Endothelial cell of umbilical vein (primary cell): ENCODE measurements around the gene CARD18. TPM values are rescaled to one million over a fixed set of nuclear protein-coding genes. Genes with fewer than 3 reads are reported as not detected.
A peak's percentile ranks its signal among the peaks of the same experiment; 100 is the strongest.

ENCODE experiments used
- BruUV-seq: library from RNA; stranded (reverse); fragments of 400-500 nt; replicated peaks from 2 replicates; lab custom pipeline; 2021; lab: Mats Ljungman, UMichigan
- CTCF ChIA-PET: fragments of 300-600, 350-600 bp; sonication (Branson Sonifier 250); formaldehyde crosslinking; loops from one replicate; lab custom pipeline; 2021; ENCODE audit warnings: antibody characterized with exemption, inconsistent platforms; lab: Charles Lee
- POLR2A ChIA-PET: fragments of 300-600, 350-600 bp; sonication (Branson Sonifier 250); formaldehyde crosslinking; loops from one replicate; lab custom pipeline; 2021; ENCODE audit warnings: antibody characterized with exemption, inconsistent platforms; lab: Charles Lee
- DNase-seq: peaks from one replicate; pipeline ENCODE4 v3.0.0-alpha.2; 2011; ENCODE audit warnings: low read depth, low spot score
- FAIRE-seq: peaks from 2 replicates; lab custom pipeline; 2011; peaks lifted over from hg19 to GRCh38; lab: Jason Lieb, UNC
- H2AFZ ChIP-seq: 2 replicates; pipeline ENCODE4 v1.6.0; 2012; ENCODE audit warnings: low read depth, low read length, control low read depth, inconsistent platforms
- H3K27ac ChIP-seq: 2 replicates; pipeline ENCODE4 v1.5.1; 2011; ENCODE audit warnings: low read depth, mild to moderate bottlenecking, control low read depth, low read length, moderate library complexity; ENCODE audit not compliant: insufficient read depth
- H3K27me3 ChIP-seq, 2 experiments: 2 replicates each; pipeline versions ENCODE4 v1.6.0 to v1.6.1; 2011; ENCODE audit warnings: low read length in 2 of 2, mixed read lengths in 1 of 2; ENCODE audit not compliant: control insufficient read depth in 2 of 2, insufficient read depth in 2 of 2
- H3K36me3 ChIP-seq, 2 experiments: 2 replicates in 1 of 2; 3 replicates in 1 of 2; pipeline ENCODE4 v1.5.1; 2011; ENCODE audit warnings: low read length in 2 of 2, mild to moderate bottlenecking in 1 of 2, moderate library complexity in 1 of 2; ENCODE audit not compliant: control insufficient read depth in 2 of 2, insufficient read depth in 2 of 2; ENCODE audit errors: extremely low read depth in 1 of 2
- H3K4me1 ChIP-seq: 3 replicates; pipeline ENCODE4 v1.5.1; 2011; ENCODE audit warnings: mild to moderate bottlenecking, low read length; ENCODE audit not compliant: control insufficient read depth, insufficient read depth; ENCODE audit errors: extremely low read depth
- H3K4me2 ChIP-seq: 2 replicates; pipeline ENCODE4 v1.6.1; 2011; ENCODE audit warnings: low read length, control low read depth, mixed read lengths; ENCODE audit not compliant: insufficient read depth
- H3K4me3 ChIP-seq, 3 experiments: fragments of 200-600 bp in 1 of 3; sonication (generic), shearing (Covaris generic) in 1 of 3; replicated peaks in 1 of 3; 2 replicates each; pipeline ENCODE4 v1.5.1; 2011 to 2016; ENCODE audit warnings: control low read depth in 3 of 3, low read length in 3 of 3, mild to moderate bottlenecking in 2 of 3, inconsistent platforms in 1 of 3, low read depth in 1 of 3, moderate library complexity in 1 of 3; ENCODE audit not compliant: insufficient read depth in 1 of 3
- H3K79me2 ChIP-seq: 2 replicates; pipeline ENCODE4 v1.6.0; 2012; ENCODE audit warnings: low read length, inconsistent platforms; ENCODE audit not compliant: control insufficient read depth, insufficient read depth
- H3K9ac ChIP-seq: replicated peaks from 2 replicates; pipeline ENCODE3; 2011; ENCODE audit warnings: low read length, control low read depth; ENCODE audit not compliant: insufficient read depth; ENCODE audit errors: extremely low read depth
- H3K9me1 ChIP-seq: replicated peaks from 3 replicates; pipeline ENCODE4 v1.6.0; 2011; ENCODE audit warnings: mild to moderate bottlenecking, low read length; ENCODE audit not compliant: control insufficient read depth, insufficient read depth; ENCODE audit errors: extremely low read depth
- H3K9me3 ChIP-seq: replicated peaks from 2 replicates; pipeline ENCODE4 v1.5.1; 2012; ENCODE audit warnings: low read length, inconsistent platforms; ENCODE audit not compliant: control insufficient read depth, insufficient read depth
- H4K20me1 ChIP-seq: replicated peaks from 2 replicates; pipeline ENCODE3; 2011; ENCODE audit warnings: mild to moderate bottlenecking, low read length; ENCODE audit not compliant: control insufficient read depth, insufficient read depth; ENCODE audit errors: extremely low read depth
- CTCF ChIP-seq, 2 donors: IDR thresholded peaks; 1 replicate in 1 of 2; 2 replicates in 1 of 2; pipeline ENCODE4 v1.5.1; 2011; ENCODE audit warnings: low read length in 2 of 2, mild to moderate bottlenecking in 2 of 2, moderate library complexity in 2 of 2, control low read depth in 1 of 2, inconsistent platforms in 1 of 2, low read depth in 1 of 2; ENCODE audit not compliant: insufficient read depth in 1 of 2; ENCODE audit errors: extremely low read depth in 1 of 2
- EZH2 ChIP-seq: IDR thresholded peaks from 2 replicates; pipeline ENCODE4 v1.6.1; 2012; ENCODE audit warnings: borderline replicate concordance, low read depth, mild to moderate bottlenecking, moderate library complexity, low read length, inconsistent platforms; ENCODE audit not compliant: severe bottlenecking
- FOS ChIP-seq: IDR thresholded peaks from 2 replicates; pipeline ENCODE4 v1.6.1; 2011; ENCODE audit warnings: mild to moderate bottlenecking, low read length, moderate library complexity, borderline replicate concordance; ENCODE audit not compliant: insufficient read depth
- GATA2 ChIP-seq: IDR thresholded peaks from 2 replicates; pipeline ENCODE4 v1.7.0; 2011; ENCODE audit warnings: low read depth, mild to moderate bottlenecking, moderate library complexity, mixed read lengths, low read length; ENCODE audit not compliant: insufficient read length, insufficient read depth
- JUN ChIP-seq: IDR thresholded peaks from 2 replicates; pipeline ENCODE4 v1.6.1; 2011; ENCODE audit warnings: borderline replicate concordance, low read depth; ENCODE audit not compliant: insufficient read length, insufficient read depth
- MAX ChIP-seq: IDR thresholded peaks from 2 replicates; pipeline ENCODE4 v1.6.1; 2011; ENCODE audit not compliant: insufficient read depth, insufficient read length
- MYC ChIP-seq: IDR thresholded peaks from one replicate; pipeline ENCODE4 v1.6.1; 2011; ENCODE audit warnings: mild to moderate bottlenecking, low read depth, low read length
- POLR2A ChIP-seq: IDR thresholded peaks from 2 replicates; pipeline ENCODE4 v1.6.1; 2012; ENCODE audit warnings: low read depth, mild to moderate bottlenecking, control low read depth, low read length
- POLR2AphosphoS5 ChIP-seq: IDR thresholded peaks from 2 replicates; pipeline ENCODE4 v1.6.1; 2012; ENCODE audit warnings: low read depth, mild to moderate bottlenecking, control low read depth, low read length, moderate library complexity; ENCODE audit not compliant: insufficient read depth
- dilution Hi-C: fragments of 300-500 bp; cut with MboI; formaldehyde crosslinking; loops from one replicate; pipeline ENCODE4 v1.15.0; 2019; ENCODE audit warnings: low sequenced_read_pairs; ENCODE audit not compliant: extremely low pct_ligation_motif_present
- intact Hi-C: fragments of 100-400 bp; cut with micrococcal nuclease; formaldehyde crosslinking; loops from one replicate; pipeline ENCODE4 v1.10.0; 2022
- polyA plus RNA-seq, 4 experiments: library from polyadenylated mRNA; depleted of rRNA in 3 of 4; stranded (reverse) in 3 of 4; unstranded in 1 of 4; fragments of >200 nt; gene quantifications; 2 replicates each; pipeline versions ENCODE4 v1.2.1 to v1.2.3, GENCODE V29; 2011 to 2012; ENCODE audit warnings: missing spikeins in 1 of 4
- total RNA-seq: library from RNA; stranded (reverse); gene quantifications from 2 replicates; pipeline ENCODE4 v1.2.3, GENCODE V29; 2021

The CARD18 gene
- total and polyA plus RNA-seq, 2 donors (not counting 3 experiments of a cell fraction or from before 2014, with no cell fraction given), result not detected

- H3K9me1 ChIP-seq, result no peaks in the 10 kb centered on the region
- FAIRE-seq (peak; percentile 4), DNase-seq (peak; percentile 80)
- H4K20me1 ChIP-seq, result no peaks in the 10 kb centered on the region
- TF ChIP-seq MYC (no peak), POLR2AphosphoS5 (no peak), JUN (no peak), CTCF (IDR thresholded peaks at IDR 0.05; ENCODE audit: extremely low read depth in 1 of 2, insufficient read depth in 1 of 2, low read depth in 1 of 2, low read length in 2 of 2) (no peak), FOS (no peak), POLR2A (no peak), GATA2 (no peak), MAX (no peak), EZH2 (no peak)
- BruUV-seq, result no TSS peak
- H3K27ac ChIP-seq, result no peak overlapping the region
- H3K36me3 ChIP-seq, result no peaks in the 10 kb centered on the region
- ChIA-PET POLR2A (no interaction called here), CTCF (interaction anchor here (1.2 kb wide), 1 partner anchor 9 kb away, joined by 3 read pairs; no protein-coding TSS in a partner anchor)
- H3K4me1 ChIP-seq, result peaks cover 6% of the 10 kb centered on the region
- H3K9ac ChIP-seq, result no peak overlapping the region
- intact Hi-C loops (no loop called here), dilution Hi-C loops (no loop called here)
- H2AFZ ChIP-seq, result no peak overlapping the region
- no peaks in the 10 kb centered on the region for H3K79me2 ChIP-seq
- no peaks in the 10 kb centered on the region for H3K27me3 ChIP-seq
- H3K9me3 ChIP-seq, result no peaks in the 10 kb centered on the region
- H3K4me3 ChIP-seq, result no peak overlapping the region
- no peak overlapping the region for H3K4me2 ChIP-seq
Measured at GRCh38 chr11:105183426-105183825, 43.9 kb upstream of the CARD18 start.
